ENCODE results near the gene TROAP. TPM values are rescaled to one million over a fixed set of nuclear protein-coding genes. Genes with fewer than 3 reads are reported as not detected.

TROAP gene
- total RNA-seq, 6 experiments from 2014 or later: 14.1 to 37.4 (median 34.5) TPM

- TF ChIP-seq CTCF (IDR thresholded peaks at IDR 0.05): no peak
- H3K4me1 Mint-ChIP-seq (ENCODE audit: low read depth): peaks cover 24% of the 10 kb centered on the region
- no peaks in the 10 kb centered on the region for H3K9me3 Mint-ChIP-seq
- H3K36me3 Mint-ChIP-seq (ENCODE audit: low read depth): no peaks in the 10 kb centered on the region
- no peak overlapping the region for H3K27ac Mint-ChIP-seq
- peaks cover 45% of the 10 kb centered on the region for H3K27me3 Mint-ChIP-seq (ENCODE audit: insufficient read depth)
- no peak for DNase-seq
- H3K4me3 Mint-ChIP-seq: no peak overlapping the region
Observed at GRCh38 chr12:49340095-49340870, 17.2 kb downstream of the TROAP start.

GRCh38 chr12:49340971-49341776 is 18.1 kb downstream of the TROAP start:
- no peak overlapping the region for H3K27ac Mint-ChIP-seq
- no peak overlapping the region for H3K4me3 Mint-ChIP-seq
- DNase-seq: no peak
- no peaks in the 10 kb centered on the region for H3K9me3 Mint-ChIP-seq
- H3K36me3 Mint-ChIP-seq (ENCODE audit: low read depth): no peaks in the 10 kb centered on the region
- peaks cover 38% of the 10 kb centered on the region for H3K27me3 Mint-ChIP-seq (ENCODE audit: insufficient read depth)
- peaks cover 28% of the 10 kb centered on the region for H3K4me1 Mint-ChIP-seq (ENCODE audit: low read depth)
- no peak for TF ChIP-seq CTCF (IDR thresholded peaks at IDR 0.05)

- DNase-seq: no peak
- Mint-ChIP-seq H3K4me3 (no peak overlapping the region; the same call in 1 of the 2 replicates), H3K27me3 (ENCODE audit: insufficient read depth) (peaks cover 36% of the 10 kb centered on the region), H3K9me3 (no peaks in the 10 kb centered on the region), H3K36me3 (ENCODE audit: low read depth) (no peaks in the 10 kb centered on the region), H3K27ac (no peak overlapping the region), H3K4me1 (ENCODE audit: low read depth) (peaks cover 32% of the 10 kb centered on the region)
- no peak for TF ChIP-seq CTCF (IDR thresholded peaks at IDR 0.05)
Observed at GRCh38 chr12:49341777-49342065, 18.7 kb downstream of the TROAP start.

GRCh38 chr12:49342066-49342913 is 19.2 kb downstream of the TROAP start:
- DNase-seq: peak; percentile 43
- no peaks in the 10 kb centered on the region for H3K9me3 Mint-ChIP-seq
- H3K27me3 Mint-ChIP-seq (ENCODE audit: insufficient read depth): peaks cover 36% of the 10 kb centered on the region
- peaks cover 32% of the 10 kb centered on the region for H3K4me1 Mint-ChIP-seq (ENCODE audit: low read depth)
- H3K36me3 Mint-ChIP-seq (ENCODE audit: low read depth): no peaks in the 10 kb centered on the region
- peak overlapping the region; percentile 71 for H3K4me3 Mint-ChIP-seq
- H3K27ac Mint-ChIP-seq: no peak overlapping the region
- peak; percentile 97 for TF ChIP-seq CTCF (IDR thresholded peaks at IDR 0.05)

GRCh38 chr12:49342914-49343731 is 20.1 kb downstream of the TROAP start:
- H3K36me3 Mint-ChIP-seq (ENCODE audit: low read depth): no peaks in the 10 kb centered on the region
- no peak for TF ChIP-seq CTCF (IDR thresholded peaks at IDR 0.05)
- peak overlapping the region; percentile 71 for H3K4me3 Mint-ChIP-seq
- H3K27me3 Mint-ChIP-seq (ENCODE audit: insufficient read depth): peaks cover 36% of the 10 kb centered on the region
- no peak overlapping the region for H3K27ac Mint-ChIP-seq
- no peak for DNase-seq
- H3K9me3 Mint-ChIP-seq: no peaks in the 10 kb centered on the region
- H3K4me1 Mint-ChIP-seq (ENCODE audit: low read depth): peaks cover 31% of the 10 kb centered on the region

All from HFFc6 (cell line).